ENCODE results near the gene AK9.
A peak's percentile ranks its signal among the peaks of the same experiment; 100 is the strongest.

AK9 gene

GRCh38 chr6:109458774-109459531, 232.0 kb downstream of the AK9 start:
- FAIRE-seq (no peak), DNase-seq (ENCODE audit: low spot score) (no peak)

GRCh38 chr6:109457562-109457996, 233.4 kb downstream of the AK9 start:
- FAIRE-seq, result no peak
- DNase-seq (ENCODE audit: low spot score), result no peak

GRCh38 chr6:109456710-109457561, 234.1 kb downstream of the AK9 start:
- DNase-seq (ENCODE audit: low spot score) (no peak), FAIRE-seq (no peak)

- no peak for FAIRE-seq
- DNase-seq (ENCODE audit: low spot score), result peak; percentile 37
Measured at GRCh38 chr6:109456111-109456583, 234.9 kb downstream of the AK9 start.

- FAIRE-seq (no peak), DNase-seq (ENCODE audit: low spot score) (peak; percentile 67)
Measured at GRCh38 chr6:109455437-109456110, 235.4 kb downstream of the AK9 start, which contains the start of gene MICAL1. TSS of gene MICAL1 (minus strand) at chr6:109455772. CDS start at chr6:109454196, 1,576 bp downstream.

GRCh38 chr6:109454496-109455436, 236.2 kb downstream of the AK9 start:
- FAIRE-seq, result no peak
- peak; percentile 20 for DNase-seq (ENCODE audit: low spot score)

GRCh38 chr6:109453594-109454495, 237.2 kb downstream of the AK9 start:
- FAIRE-seq (no peak), DNase-seq (ENCODE audit: low spot score) (no peak)

GRCh38 chr6:109453156-109453555, 237.8 kb downstream of the AK9 start:
- DNase-seq (ENCODE audit: low spot score) (no peak), FAIRE-seq (no peak)

GRCh38 chr6:109452181-109452580, 238.8 kb downstream of the AK9 start:
- FAIRE-seq, result no peak
- DNase-seq (ENCODE audit: low spot score), result no peak

- DNase-seq (ENCODE audit: low spot score) (no peak), FAIRE-seq (no peak)
Measured at GRCh38 chr6:109451376-109451775, 239.6 kb downstream of the AK9 start.

GRCh38 chr6:109450801-109451200, 240.2 kb downstream of the AK9 start:
- FAIRE-seq (no peak), DNase-seq (ENCODE audit: low spot score) (no peak)

GRCh38 chr6:109449795-109450673, 241.0 kb downstream of the AK9 start:
- no peak for DNase-seq (ENCODE audit: low spot score)
- FAIRE-seq, result no peak

GRCh38 chr6:109449064-109449794, 241.8 kb downstream of the AK9 start:
- DNase-seq (ENCODE audit: low spot score) (no peak), FAIRE-seq (no peak)

- FAIRE-seq (no peak), DNase-seq (ENCODE audit: low spot score) (no peak)
Measured at GRCh38 chr6:109448615-109449014, 242.4 kb downstream of the AK9 start.

- no peak for DNase-seq (ENCODE audit: low spot score)
Measured at GRCh38 chr6:109447878-109448555, 243.0 kb downstream of the AK9 start.

GRCh38 chr6:109447087-109447486, 243.9 kb downstream of the AK9 start:
- FAIRE-seq, result no peak
- no peak for DNase-seq (ENCODE audit: low spot score)

More at GRCh38 chr6:109447878-109448555, 243.0 kb downstream of the AK9 start:
- no peak for FAIRE-seq

- no peak for FAIRE-seq
- no peak for DNase-seq (ENCODE audit: low spot score)
Measured at GRCh38 chr6:109446541-109446940, 244.5 kb downstream of the AK9 start.
